Trophoblast cell (in vitro differentiated cells and primary cell): ENCODE measurements around the gene RAB5B.

ENCODE experiments used
- DNase-seq, 2 donors: peaks; one replicate each; pipeline ENCODE4 v3.0.0-alpha.2; 2016
- H2AFZ ChIP-seq: 2 replicates; pipeline ENCODE4 v1.6.1; 2013; ENCODE audit warnings: low read length, moderate library complexity, mild to moderate bottlenecking; ENCODE audit not compliant: insufficient read depth, poor library complexity
- H2AK5ac ChIP-seq: 2 replicates; pipeline ENCODE4 v1.6.1; 2013; ENCODE audit warnings: mild to moderate bottlenecking, low read length
- H2BK120ac ChIP-seq: 2 replicates; pipeline ENCODE4 v1.6.1; 2013; ENCODE audit warnings: low read length, mild to moderate bottlenecking, moderate library complexity; ENCODE audit not compliant: insufficient read depth, poor library complexity
- H2BK12ac ChIP-seq: 2 replicates; pipeline ENCODE4 v1.6.1; 2013; ENCODE audit warnings: mild to moderate bottlenecking, low read length, moderate library complexity
- H2BK5ac ChIP-seq: 2 replicates; pipeline ENCODE4 v1.6.1; 2013; ENCODE audit warnings: low read length, low read depth, moderate library complexity, mild to moderate bottlenecking; ENCODE audit not compliant: poor library complexity
- H3K14ac ChIP-seq: 2 replicates; pipeline ENCODE4 v1.6.1; 2013; ENCODE audit warnings: mild to moderate bottlenecking, low read length
- H3K18ac ChIP-seq: 2 replicates; pipeline ENCODE4 v1.6.1; 2013; ENCODE audit warnings: mild to moderate bottlenecking, low read length
- H3K23ac ChIP-seq: 2 replicates; pipeline ENCODE4 v1.6.1; 2013; ENCODE audit warnings: low read length
- H3K27ac ChIP-seq: 2 replicates; pipeline ENCODE4 v1.5.1; 2013; ENCODE audit warnings: low read depth, mild to moderate bottlenecking, inconsistent platforms, low read length, moderate library complexity
- H3K27me3 ChIP-seq: 2 replicates; pipeline ENCODE4 v1.6.1; 2013; ENCODE audit warnings: inconsistent platforms, mild to moderate bottlenecking, low read length, moderate library complexity; ENCODE audit not compliant: insufficient read depth
- H3K36me3 ChIP-seq, 2 experiments: 1 replicate in 1 of 2; 2 replicates in 1 of 2; pipeline ENCODE4 v1.6.1; 2013; ENCODE audit warnings: low read length in 2 of 2, mild to moderate bottlenecking in 2 of 2, moderate library complexity in 1 of 2; ENCODE audit not compliant: insufficient read depth in 2 of 2, control insufficient read depth in 1 of 2
- H3K4ac ChIP-seq: 2 replicates; pipeline ENCODE4 v1.6.1; 2013; ENCODE audit warnings: low read depth, mild to moderate bottlenecking, low read length, moderate library complexity
- H3K4me1 ChIP-seq, 2 experiments: 1 replicate in 1 of 2; 2 replicates in 1 of 2; pipeline ENCODE4 v1.6.1; 2013; ENCODE audit warnings: low read length in 2 of 2, mild to moderate bottlenecking in 2 of 2, moderate library complexity in 1 of 2; ENCODE audit not compliant: insufficient read depth in 2 of 2, control insufficient read depth in 1 of 2
- H3K4me2 ChIP-seq: 2 replicates; pipeline ENCODE4 v1.6.1; 2013; ENCODE audit warnings: inconsistent platforms, mild to moderate bottlenecking, low read length, moderate library complexity
- H3K4me3 ChIP-seq: 2 replicates; pipeline ENCODE4 v1.5.1; 2013; ENCODE audit warnings: mild to moderate bottlenecking, low read depth, low read length, inconsistent platforms
- H3K79me1 ChIP-seq: one replicate; pipeline ENCODE4 v1.6.1; 2013; ENCODE audit warnings: low read length
- H3K79me2 ChIP-seq: 2 replicates; pipeline ENCODE4 v1.6.1; 2013; ENCODE audit warnings: low read length, mild to moderate bottlenecking; ENCODE audit not compliant: control insufficient read depth, insufficient read depth, poor library complexity
- H3K9ac ChIP-seq: 2 replicates; pipeline ENCODE4 v1.6.1; 2013; ENCODE audit warnings: mild to moderate bottlenecking, low read length
- H3K9me3 ChIP-seq: 2 replicates; pipeline ENCODE4 v1.6.1; 2013; ENCODE audit warnings: low read depth, mild to moderate bottlenecking, control low read depth, inconsistent platforms, low read length; ENCODE audit not compliant: insufficient read depth
- H4K12ac ChIP-seq: 2 replicates; pipeline ENCODE4 v1.6.1; 2013; ENCODE audit warnings: low read depth, mild to moderate bottlenecking, low read length, moderate library complexity
- H4K8ac ChIP-seq: 2 replicates; pipeline ENCODE4 v1.6.1; 2013; ENCODE audit warnings: low read depth, mild to moderate bottlenecking, low read length, moderate library complexity
- H4K91ac ChIP-seq: one replicate; pipeline ENCODE4 v1.6.1; 2013; ENCODE audit warnings: low read depth, mild to moderate bottlenecking, low read length, moderate library complexity
- WGBS: extraction: QIAGEN DNeasy Blood & Tissue Kit; methylation state at CpG from one replicate; pipeline ENCODE4 v1.1.7; 2013; ENCODE audit warnings: missing lambda C conversion rate; ENCODE audit not compliant: insufficient read length, insufficient coverage; ENCODE audit errors: extremely low coverage; 5-methylcytosine and 5-hydroxymethylcytosine counted together

The RAB5B gene

DNA sequence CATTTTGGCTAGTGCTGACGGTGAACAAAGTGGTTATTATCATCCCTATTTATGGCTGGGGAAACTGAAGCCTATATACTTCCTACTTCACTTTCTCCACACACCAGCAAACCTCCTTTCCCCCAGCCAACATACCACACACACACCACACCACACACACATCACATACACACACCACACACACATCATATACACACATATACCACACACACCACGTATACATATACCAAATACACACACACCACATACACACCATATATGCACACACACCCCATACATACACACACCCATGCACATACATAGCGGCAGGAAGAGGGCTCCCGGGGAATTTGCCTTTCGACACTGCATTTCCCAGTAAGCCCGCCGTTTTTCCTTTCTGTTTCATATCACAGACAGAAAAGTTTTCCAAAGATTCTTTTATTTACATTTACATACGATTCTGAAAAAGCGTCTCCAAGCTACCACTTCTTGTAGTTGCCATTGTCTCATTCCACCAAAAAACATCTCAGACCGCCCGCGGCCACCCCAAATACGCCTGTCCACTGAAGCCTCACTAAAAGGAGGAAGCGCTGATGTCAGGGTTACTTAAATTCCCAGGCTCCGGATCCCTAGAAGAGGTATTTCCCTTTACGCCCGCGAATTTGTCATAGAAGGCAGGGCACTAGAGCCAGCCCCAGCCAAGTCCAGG, 823 bp upstream of the RAB5B start:
- H3K4me1 ChIP-seq, result peaks cover 16 to 20% of the 10 kb centered on the region in 2 experiments
- H3K18ac ChIP-seq, result no peak overlapping the region
- peak overlapping the region; percentile 1 for H3K9ac ChIP-seq
- peak overlapping the region; percentile 58 for H3K4me3 ChIP-seq
- H3K27me3 ChIP-seq, result no peaks in the 10 kb centered on the region
- peak overlapping the region; percentile 1 for H4K8ac ChIP-seq
- no peak overlapping the region for H2AFZ ChIP-seq
- peak overlapping the region; percentile 18 for H3K14ac ChIP-seq
- peak overlapping the region; percentile 4 for H2BK12ac ChIP-seq
- H3K23ac ChIP-seq, result peak overlapping the region; percentile 93
- no peaks in the 10 kb centered on the region for H3K9me3 ChIP-seq
- H3K4me2 ChIP-seq, result peak overlapping the region; percentile 75
- peak overlapping the region; percentile 57 for H3K27ac ChIP-seq
- H3K36me3 ChIP-seq, result peaks cover 17 to 28% of the 10 kb centered on the region in 2 experiments
- DNase-seq, result no peak
- H3K79me1 ChIP-seq, result peaks cover 10% of the 10 kb centered on the region
- WGBS, result 100% methylated on average over 1 of the region's 18 CpGs
- H2AK5ac ChIP-seq, result peak overlapping the region; percentile 1
- H2BK5ac ChIP-seq, result peak overlapping the region; percentile 42
- H2BK120ac ChIP-seq, result peak overlapping the region; percentile 2
- H4K12ac ChIP-seq, result peak overlapping the region; percentile 0
- peaks cover 14% of the 10 kb centered on the region for H3K79me2 ChIP-seq
- peak overlapping the region; percentile 3 for H4K91ac ChIP-seq
- H3K4ac ChIP-seq, result no peak overlapping the region

- Histone ChIP-seq H3K9me3 (no peaks in the 10 kb centered on the region), H3K79me1 (peaks cover 10% of the 10 kb centered on the region), H4K12ac (peak overlapping the region; percentile 81), H3K9ac (peak overlapping the region; percentile 92), H3K4ac (peak overlapping the region; percentile 82), H3K14ac (peak overlapping the region; percentile 92), H2AFZ (peak overlapping the region; percentile 51), H3K36me3 (peaks cover 14 to 25% of the 10 kb centered on the region in 2 experiments), H2BK120ac (peak overlapping the region; percentile 79), H3K4me1 (peaks cover 14 to 17% of the 10 kb centered on the region in 2 experiments), H3K4me3 (peak overlapping the region; percentile 91), H4K91ac (peak overlapping the region; percentile 96), H3K27me3 (no peaks in the 10 kb centered on the region), H3K27ac (peak overlapping the region; percentile 80), H3K18ac (peak overlapping the region; percentile 92), H3K23ac (no peak overlapping the region), H4K8ac (peak overlapping the region; percentile 84), H2BK5ac (peak overlapping the region; percentile 94), H3K79me2 (peaks cover 12% of the 10 kb centered on the region), H2BK12ac (no peak overlapping the region), H3K4me2 (peak overlapping the region; percentile 77), H2AK5ac (peak overlapping the region; percentile 51)
- WGBS, result no CpG with 5 or more reads among the region's 15 CpGs
- peak in 1 of 2 donors; percentile 56 for DNase-seq
Measured at GRCh38 chr12:55974308-55974730, 441 bp downstream of the RAB5B start.

- Histone ChIP-seq H4K8ac (no peak overlapping the region), H3K9me3 (no peaks in the 10 kb centered on the region), H3K36me3 (peaks cover 11 to 20% of the 10 kb centered on the region in 2 experiments), H3K27me3 (no peaks in the 10 kb centered on the region), H3K4me2 (no peak overlapping the region), H2AK5ac (no peak overlapping the region), H3K4me1 (no peaks in the 10 kb centered on the region), H2BK120ac (no peak overlapping the region), H3K27ac (no peak overlapping the region), H2AFZ (no peak overlapping the region), H3K14ac (no peak overlapping the region), H3K9ac (no peak overlapping the region), H3K79me2 (peaks cover 10% of the 10 kb centered on the region), H2BK5ac (no peak overlapping the region), H3K18ac (no peak overlapping the region), H3K4ac (no peak overlapping the region), H3K4me3 (no peak overlapping the region), H4K91ac (no peak overlapping the region), H3K23ac (no peak overlapping the region), H4K12ac (no peak overlapping the region), H3K79me1 (peaks cover 8% of the 10 kb centered on the region), H2BK12ac (no peak overlapping the region)
- DNase-seq, result no peak
- WGBS, result no CpG with 5 or more reads among the region's 7 CpGs
Measured at GRCh38 chr12:55978393-55978792, 4.5 kb downstream of the RAB5B start.

GRCh38 chr12:55979069-55979468, 5.2 kb downstream of the RAB5B start:
- no peak for DNase-seq

More at GRCh38 chr12:55979069-55979468, 5.2 kb downstream of the RAB5B start:
- H4K12ac ChIP-seq, result no peak overlapping the region
- H2BK120ac ChIP-seq, result no peak overlapping the region
- no peak overlapping the region for H4K91ac ChIP-seq
- no peak overlapping the region for H3K27ac ChIP-seq
- no peak overlapping the region for H2AFZ ChIP-seq
- H2AK5ac ChIP-seq, result no peak overlapping the region
- no peaks in the 10 kb centered on the region for H3K4me1 ChIP-seq
- no peak overlapping the region for H3K18ac ChIP-seq
- H3K14ac ChIP-seq, result no peak overlapping the region
- no peaks in the 10 kb centered on the region for H3K27me3 ChIP-seq
- H2BK12ac ChIP-seq, result no peak overlapping the region
- H3K4me2 ChIP-seq, result no peak overlapping the region
- H3K9me3 ChIP-seq, result no peaks in the 10 kb centered on the region
- no peak overlapping the region for H4K8ac ChIP-seq
- no peak overlapping the region for H2BK5ac ChIP-seq
- no peak overlapping the region for H3K9ac ChIP-seq
- peaks cover 16 to 25% of the 10 kb centered on the region in 2 experiments for H3K36me3 ChIP-seq
- peaks cover 8% of the 10 kb centered on the region for H3K79me2 ChIP-seq
- H3K23ac ChIP-seq, result no peak overlapping the region
- peaks cover 6% of the 10 kb centered on the region for H3K79me1 ChIP-seq
- H3K4ac ChIP-seq, result no peak overlapping the region
- H3K4me3 ChIP-seq, result no peak overlapping the region
- no CpG with 5 or more reads among the region's 3 CpGs for WGBS
